Nephron (organoid): ENCODE data around the gene MARCHF6.

Experiments
- H3K27ac Mint-ChIP-seq, 3 experiments: 2 replicates each; pipeline ENCODE4 v1.8.0; 2020; ENCODE audit warnings: mixed read lengths in 3 of 3, mild to moderate bottlenecking in 2 of 3, moderate library complexity in 1 of 3
- H3K27me3 Mint-ChIP-seq: 2 replicates; pipeline ENCODE4 v1.8.0; 2021; ENCODE audit warnings: low read depth, mild to moderate bottlenecking, moderate library complexity, mixed read lengths
- H3K36me3 Mint-ChIP-seq: 2 replicates; pipeline ENCODE4 v1.8.0; 2020; ENCODE audit warnings: low read depth, mixed read lengths
- H3K4me1 Mint-ChIP-seq: 2 replicates; pipeline ENCODE4 v1.8.0; 2020; ENCODE audit warnings: mixed read lengths
- H3K4me3 Mint-ChIP-seq, 3 experiments: 2 replicates each; pipeline ENCODE4 v1.8.0; 2020; ENCODE audit warnings: mild to moderate bottlenecking in 3 of 3, mixed read lengths in 3 of 3, moderate library complexity in 2 of 3
- H3K9me3 Mint-ChIP-seq: 2 replicates; pipeline ENCODE4 v1.8.0; 2020; ENCODE audit warnings: mixed read lengths
- CTCF ChIP-seq, 3 experiments: fragments of 200-600 bp; sonication (generic); IDR thresholded peaks; one replicate each; pipeline ENCODE4 v1.5.0; 2021; ENCODE audit warnings: antibody characterized with exemption in 3 of 3; ENCODE audit not compliant: unreplicated experiment in 3 of 3

MARCHF6 gene

GRCh38 chr5:10329820-10330481 lies 23.5 kb upstream of the MARCHF6 start:
- no peaks in the 10 kb centered on the region for H3K9me3 Mint-ChIP-seq
- peaks cover 54% of the 10 kb centered on the region for H3K4me1 Mint-ChIP-seq
- H3K27ac Mint-ChIP-seq: peak overlapping the region; percentile 92 to 95 (median 93)
- peaks cover 12% of the 10 kb centered on the region for H3K27me3 Mint-ChIP-seq
- no peaks in the 10 kb centered on the region for H3K36me3 Mint-ChIP-seq
- peak overlapping the region in 2 of 3 experiments; percentile 11 to 72 for H3K4me3 Mint-ChIP-seq
- TF ChIP-seq CTCF (IDR thresholded peaks at IDR 0.05; ENCODE audit: unreplicated experiment in 3 of 3): no peak

GRCh38 chr5:10330511-10331230 lies 22.8 kb upstream of the MARCHF6 start:
- Mint-ChIP-seq H3K4me3 (peak overlapping the region; percentile 53 to 79 (median 72)), H3K9me3 (no peaks in the 10 kb centered on the region), H3K36me3 (no peaks in the 10 kb centered on the region), H3K27me3 (peaks cover 13% of the 10 kb centered on the region), H3K27ac (peak overlapping the region; percentile 92 to 95 (median 93)), H3K4me1 (peaks cover 50% of the 10 kb centered on the region)
- TF ChIP-seq CTCF (IDR thresholded peaks at IDR 0.05; ENCODE audit: unreplicated experiment in 3 of 3): no peak

- no peak for TF ChIP-seq CTCF (IDR thresholded peaks at IDR 0.05; ENCODE audit: unreplicated experiment in 3 of 3)
- no peaks in the 10 kb centered on the region for H3K9me3 Mint-ChIP-seq
- peak overlapping the region; percentile 92 to 95 (median 93) for H3K27ac Mint-ChIP-seq
- peaks cover 13% of the 10 kb centered on the region for H3K27me3 Mint-ChIP-seq
- no peaks in the 10 kb centered on the region for H3K36me3 Mint-ChIP-seq
- H3K4me3 Mint-ChIP-seq: peak overlapping the region; percentile 53 to 79 (median 72)
- H3K4me1 Mint-ChIP-seq: peaks cover 50% of the 10 kb centered on the region
These were observed 22.1 kb upstream of the MARCHF6 start for GRCh38 chr5:10331341-10331796.

GRCh38 chr5:10332301-10332700 lies 21.2 kb upstream of the MARCHF6 start:
- peaks cover 50% of the 10 kb centered on the region for H3K4me1 Mint-ChIP-seq
- peaks cover 13% of the 10 kb centered on the region for H3K27me3 Mint-ChIP-seq
- H3K36me3 Mint-ChIP-seq: no peaks in the 10 kb centered on the region
- H3K9me3 Mint-ChIP-seq: no peaks in the 10 kb centered on the region
- TF ChIP-seq CTCF (IDR thresholded peaks at IDR 0.05; ENCODE audit: unreplicated experiment in 3 of 3): no peak
- H3K27ac Mint-ChIP-seq: peak overlapping the region; percentile 92 to 95 (median 93)
- H3K4me3 Mint-ChIP-seq: peak overlapping the region; percentile 72 to 79 (median 79)

GRCh38 chr5:10333154-10334006 lies 20.1 kb upstream of the MARCHF6 start:
- TF ChIP-seq CTCF (IDR thresholded peaks at IDR 0.05; ENCODE audit: unreplicated experiment in 3 of 3): peak; percentile 19 to 27 (median 19)
- Mint-ChIP-seq H3K9me3 (no peaks in the 10 kb centered on the region), H3K4me1 (peaks cover 47% of the 10 kb centered on the region), H3K36me3 (no peaks in the 10 kb centered on the region), H3K27ac (peak overlapping the region; percentile 92 to 97 (median 93)), H3K4me3 (peak overlapping the region; percentile 79 to 87 (median 86)), H3K27me3 (peaks cover 16% of the 10 kb centered on the region)
